Measurements from ENCODE around the gene RAB30. TPM values are rescaled to one million over a fixed set of nuclear protein-coding genes. Genes with fewer than 3 reads are reported as not detected.

The RAB30 gene
- total RNA-seq, 1 experiment from 2014 or later: 1.5 TPM

DNA sequence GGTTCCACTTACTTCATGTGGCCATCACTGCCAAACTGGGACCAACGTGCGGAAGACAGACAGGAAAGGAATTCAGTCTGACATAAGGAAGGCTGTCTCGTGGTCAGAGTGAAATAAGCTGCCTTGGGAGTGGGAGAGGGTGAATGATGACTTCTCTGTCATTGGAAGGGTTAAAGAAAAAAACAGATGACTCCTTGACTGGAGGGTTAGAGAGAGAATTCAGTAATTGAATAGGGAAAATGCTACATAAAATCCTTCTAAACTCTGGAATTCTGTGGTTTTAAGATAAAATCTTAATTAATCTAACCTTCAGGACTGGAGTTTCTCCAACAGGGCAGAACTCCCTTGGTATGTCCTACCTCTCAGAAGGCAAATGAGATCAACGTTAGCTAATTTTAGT lies 33.8 kb downstream of the RAB30 start:
- no peaks in the 10 kb centered on the region for H3K27me3 Mint-ChIP-seq (ENCODE audit: unreplicated experiment)
- H3K4me3 Mint-ChIP-seq (ENCODE audit: low read depth, unreplicated experiment): no peak overlapping the region
- no peak for TF ChIP-seq CTCF (IDR thresholded peaks at IDR 0.05; ENCODE audit: unreplicated experiment)
- H3K27ac Mint-ChIP-seq (ENCODE audit: unreplicated experiment): no peak overlapping the region
- CTCF ChIA-PET: no interaction called here
- no TSS peak for BruUV-seq (replicated peaks)
- H3K36me3 Mint-ChIP-seq (ENCODE audit: insufficient read depth, unreplicated experiment): no peaks in the 10 kb centered on the region
- DNase-seq: no peak
- no peaks in the 10 kb centered on the region for H3K9me3 Mint-ChIP-seq (ENCODE audit: low read depth, unreplicated experiment)
- peaks cover 10% of the 10 kb centered on the region for H3K4me1 Mint-ChIP-seq (ENCODE audit: low read depth, unreplicated experiment)
- intact Hi-C loops (cut with micrococcal nuclease; ENCODE audit: unreplicated experiment): no loop called here

GRCh38 chr11:83036701-83037100 lies 35.0 kb downstream of the RAB30 start:
- Mint-ChIP-seq H3K27ac (ENCODE audit: unreplicated experiment) (no peak overlapping the region), H3K4me3 (ENCODE audit: low read depth, unreplicated experiment) (no peak overlapping the region), H3K36me3 (ENCODE audit: insufficient read depth, unreplicated experiment) (no peaks in the 10 kb centered on the region), H3K27me3 (ENCODE audit: unreplicated experiment) (no peaks in the 10 kb centered on the region), H3K4me1 (ENCODE audit: low read depth, unreplicated experiment) (peaks cover 10% of the 10 kb centered on the region), H3K9me3 (ENCODE audit: low read depth, unreplicated experiment) (no peaks in the 10 kb centered on the region)
- CTCF ChIA-PET: no interaction called here
- TF ChIP-seq CTCF (IDR thresholded peaks at IDR 0.05; ENCODE audit: unreplicated experiment): no peak
- BruUV-seq (replicated peaks): no TSS peak
- intact Hi-C loops (cut with micrococcal nuclease; ENCODE audit: unreplicated experiment): no loop called here
- DNase-seq: no peak

GRCh38 chr11:83035070-83035854 lies 36.4 kb downstream of the RAB30 start:
- H3K27ac Mint-ChIP-seq (ENCODE audit: unreplicated experiment): no peak overlapping the region
- H3K4me1 Mint-ChIP-seq (ENCODE audit: low read depth, unreplicated experiment): peaks cover 10% of the 10 kb centered on the region
- no peak for DNase-seq
- TF ChIP-seq CTCF (IDR thresholded peaks at IDR 0.05; ENCODE audit: unreplicated experiment): no peak
- no peaks in the 10 kb centered on the region for H3K36me3 Mint-ChIP-seq (ENCODE audit: insufficient read depth, unreplicated experiment)
- intact Hi-C loops (cut with micrococcal nuclease; ENCODE audit: unreplicated experiment): no loop called here
- no TSS peak for BruUV-seq (replicated peaks)
- H3K9me3 Mint-ChIP-seq (ENCODE audit: low read depth, unreplicated experiment): no peaks in the 10 kb centered on the region
- no peak overlapping the region for H3K4me3 Mint-ChIP-seq (ENCODE audit: low read depth, unreplicated experiment)
- CTCF ChIA-PET: no interaction called here
- H3K27me3 Mint-ChIP-seq (ENCODE audit: unreplicated experiment): no peaks in the 10 kb centered on the region

DNA sequence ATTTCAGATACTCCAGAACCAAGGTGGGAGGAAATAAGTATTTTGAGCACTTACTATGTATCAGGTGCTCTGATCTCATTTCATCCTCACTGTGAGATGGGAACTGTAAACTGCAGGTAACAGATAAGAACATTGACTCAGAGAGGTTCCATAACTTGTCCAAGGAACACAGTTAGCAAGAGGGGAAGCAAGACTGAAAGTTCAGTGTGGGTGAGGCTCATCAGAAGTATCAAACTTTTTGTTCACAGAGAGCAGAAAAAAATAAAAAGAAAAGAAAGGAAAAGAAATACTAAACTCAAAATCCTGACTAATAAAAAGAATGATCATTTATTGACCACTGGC lies 37.1 kb downstream of the RAB30 start:
- no peaks in the 10 kb centered on the region for H3K36me3 Mint-ChIP-seq (ENCODE audit: insufficient read depth, unreplicated experiment)
- intact Hi-C loops (cut with micrococcal nuclease; ENCODE audit: unreplicated experiment): no loop called here
- no peak for TF ChIP-seq CTCF (IDR thresholded peaks at IDR 0.05; ENCODE audit: unreplicated experiment)
- H3K27ac Mint-ChIP-seq (ENCODE audit: unreplicated experiment): no peak overlapping the region
- H3K9me3 Mint-ChIP-seq (ENCODE audit: low read depth, unreplicated experiment): no peaks in the 10 kb centered on the region
- peaks cover 10% of the 10 kb centered on the region for H3K4me1 Mint-ChIP-seq (ENCODE audit: low read depth, unreplicated experiment)
- H3K4me3 Mint-ChIP-seq (ENCODE audit: low read depth, unreplicated experiment): no peak overlapping the region
- DNase-seq: no peak
- no TSS peak for BruUV-seq (replicated peaks)
- H3K27me3 Mint-ChIP-seq (ENCODE audit: unreplicated experiment): no peaks in the 10 kb centered on the region
- CTCF ChIA-PET: no interaction called here

Measured in Calu3 (cell line).